HG03139 (cell line): Measurements from ENCODE around the gene CCNL2.
"Not testable (repeated sequence)": the region's sequence is repeated elsewhere in the genome, so short reads cannot be mapped to it uniquely, and the experiment has no call there.

Source experiments
- ATAC-seq: cut with Tn5 transposase; IDR thresholded peaks from one replicate; pipeline ENCODE4 v1.9.1; 2021; ENCODE audit not compliant: unreplicated experiment

CCNL2 gene

GRCh38 chr1:1374589-1374928 lies 24.6 kb downstream of the CCNL2 start:
- ATAC-seq: no peak

- ATAC-seq: no peak
Measured at GRCh38 chr1:1373815-1374588, 25.1 kb downstream of the CCNL2 start.

- no peak for ATAC-seq
Measured at GRCh38 chr1:1373051-1373814, 25.9 kb downstream of the CCNL2 start.

- no peak for ATAC-seq
Measured at GRCh38 chr1:1371746-1372711, 27.1 kb downstream of the CCNL2 start.

GRCh38 chr1:1371364-1371745 lies 27.8 kb downstream of the CCNL2 start:
- no peak for ATAC-seq

- no peak for ATAC-seq
Measured at GRCh38 chr1:1370771-1371300, 28.3 kb downstream of the CCNL2 start.

GRCh38 chr1:1370094-1370493 lies 29.0 kb downstream of the CCNL2 start:
- ATAC-seq: not testable (repeated sequence)

GRCh38 chr1:1367315-1367714 lies 31.8 kb downstream of the CCNL2 start:
- no peak for ATAC-seq

GRCh38 chr1:1366699-1367066 lies 32.5 kb downstream of the CCNL2 start:
- no peak for ATAC-seq

- ATAC-seq: no peak
Measured at GRCh38 chr1:1365875-1366698, 33.0 kb downstream of the CCNL2 start.

GRCh38 chr1:1364266-1364665 lies 34.9 kb downstream of the CCNL2 start:
- no peak for ATAC-seq

- ATAC-seq: no peak
Measured at GRCh38 chr1:1361982-1362423, 37.1 kb downstream of the CCNL2 start.

- ATAC-seq: no peak
Measured at GRCh38 chr1:1361233-1361981, 37.7 kb downstream of the CCNL2 start.

GRCh38 chr1:1360506-1361169 lies 38.5 kb downstream of the CCNL2 start:
- ATAC-seq: no peak

- ATAC-seq: no peak
Measured at GRCh38 chr1:1359664-1360468, 39.3 kb downstream of the CCNL2 start.

GRCh38 chr1:1359308-1359663 lies 39.8 kb downstream of the CCNL2 start:
- no peak for ATAC-seq

GRCh38 chr1:1358433-1359271 lies 40.5 kb downstream of the CCNL2 start, which contains the start of gene MXRA8:
Gene MXRA8 (minus strand): TSS chr1:1358555. CDS start chr1:1358504, 51 bp downstream.
- no peak for ATAC-seq
